OCI-M1 (cell line): ENCODE results near the gene CARD9.

Experiments
- DNase-seq: peaks from one replicate; lab custom pipeline; 2025; lab: John Stamatoyannopoulos, UW

Gene CARD9

GRCh38 chr9:136380381-136380780 is 6.9 kb upstream of the CARD9 start:
- no peak for DNase-seq

DNA sequence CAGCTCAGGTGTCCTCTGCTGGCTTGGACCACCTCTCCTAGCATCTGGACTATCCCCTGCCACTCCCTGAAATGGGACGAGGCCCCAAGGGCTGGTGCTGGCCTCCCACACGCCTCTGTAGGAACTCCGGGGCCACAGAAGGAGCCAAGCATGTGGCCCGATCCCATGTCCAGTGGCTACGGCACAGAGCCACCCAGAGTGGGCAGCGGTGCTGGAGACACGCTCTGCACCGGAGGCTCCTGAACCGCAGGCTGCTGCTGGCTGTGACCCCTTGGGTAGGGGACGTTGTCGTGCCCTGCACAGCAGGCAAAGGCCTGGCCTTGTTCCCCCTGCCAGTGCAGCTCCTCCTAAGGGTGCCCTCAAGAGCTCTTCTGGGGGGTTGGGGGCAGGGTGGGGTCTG is 6.4 kb upstream of the CARD9 start:
- DNase-seq: no peak

- DNase-seq: no peak
Observed at GRCh38 chr9:136379401-136379800, 5.9 kb upstream of the CARD9 start.

DNA sequence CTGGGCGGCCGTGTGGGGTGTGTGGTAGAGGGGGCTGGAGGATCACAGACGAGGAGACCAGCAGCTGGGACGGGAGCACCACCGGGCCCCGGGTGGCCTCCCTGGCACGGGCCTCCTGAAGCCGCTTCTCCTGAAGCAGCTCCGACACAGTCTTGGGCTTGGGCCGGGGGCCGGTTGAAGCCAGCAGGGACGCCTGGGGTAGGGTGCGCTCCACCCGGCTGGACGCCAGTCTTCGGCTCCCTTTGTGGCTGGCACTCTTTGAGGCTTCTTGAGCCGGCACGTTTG is 5.5 kb upstream of the CARD9 start:
- DNase-seq: no peak

DNA sequence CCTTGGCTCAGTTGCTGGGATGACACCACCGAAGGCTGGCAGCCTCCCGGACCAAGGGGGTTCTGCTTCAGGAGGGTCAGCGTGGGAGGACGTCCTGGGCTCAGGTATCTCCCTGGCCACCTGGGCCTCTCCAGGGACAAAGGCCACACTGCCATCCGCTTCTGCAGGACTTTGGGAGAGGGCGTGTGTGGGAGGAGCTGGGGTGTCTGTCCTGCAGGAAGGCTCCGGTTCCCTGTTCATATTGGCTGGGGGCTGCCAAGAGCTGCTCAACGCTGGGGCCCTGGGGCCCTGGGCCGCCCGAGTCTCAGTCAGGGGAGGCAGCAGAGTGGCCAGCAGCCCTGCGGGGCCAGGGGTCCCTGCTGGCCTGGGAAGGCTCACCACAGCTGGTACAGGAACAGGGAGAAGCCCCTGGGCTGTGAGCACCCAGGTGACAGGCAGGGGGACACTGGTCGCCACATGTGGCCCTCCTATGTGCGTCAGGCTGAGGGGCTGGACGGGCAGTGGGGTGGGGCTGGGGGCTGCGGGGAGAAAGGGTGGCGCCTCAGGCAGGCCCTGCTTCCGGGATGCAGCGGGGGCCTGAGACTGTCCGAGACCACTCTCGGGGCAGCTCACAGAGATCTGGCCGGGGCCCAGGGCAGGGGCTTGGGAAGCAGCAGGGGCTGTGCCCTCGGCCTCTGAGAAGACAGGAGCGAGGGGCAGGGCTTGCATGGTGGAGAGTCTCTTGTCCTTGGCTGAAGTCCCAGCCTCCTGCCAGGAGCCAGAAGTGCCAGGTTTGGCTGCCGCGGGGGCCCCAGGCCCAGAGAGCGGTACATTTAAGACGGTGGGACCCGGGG is 4.9 kb upstream of the CARD9 start:
- DNase-seq: no peak

DNA sequence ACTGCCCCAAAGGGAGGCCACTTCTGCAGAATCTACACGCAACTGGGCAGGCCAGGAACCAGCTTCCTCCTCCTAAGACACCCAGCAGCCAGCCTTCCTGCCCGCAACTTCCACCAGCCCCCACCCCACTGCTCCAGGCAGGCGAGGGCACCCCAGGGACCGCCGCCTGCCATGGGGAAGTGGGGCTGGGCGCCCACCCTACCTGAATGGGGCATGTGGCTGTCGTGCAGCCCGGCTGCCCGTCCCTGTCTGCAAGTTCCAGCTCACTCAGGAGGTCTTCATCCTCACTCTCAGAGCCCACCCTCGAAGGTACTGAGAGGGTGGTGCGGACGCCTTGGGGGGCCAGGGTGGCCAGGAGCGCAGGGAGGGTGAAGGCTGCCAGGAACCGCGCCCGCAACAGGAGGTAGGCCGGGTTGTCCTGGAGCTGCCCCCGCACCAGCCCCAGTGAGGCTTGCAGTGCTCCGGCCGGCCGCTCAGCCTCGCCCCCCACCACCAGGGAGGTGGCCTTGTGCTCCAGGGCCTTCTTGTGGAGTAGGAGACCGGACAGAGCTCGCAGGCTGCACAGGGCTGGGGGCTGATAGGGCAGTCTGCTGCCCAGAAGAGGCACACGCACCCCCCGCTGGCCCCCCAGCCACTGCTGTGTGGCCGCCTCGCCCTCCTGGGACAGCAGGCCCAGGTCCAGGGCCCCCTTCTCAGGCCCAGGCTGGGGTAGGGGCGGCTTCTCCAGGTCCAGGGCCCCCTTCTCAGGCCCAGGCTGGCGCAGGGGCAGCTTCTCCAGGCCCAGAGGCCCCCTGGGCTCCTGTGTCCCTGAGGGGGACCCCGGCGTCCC is 4.1 kb upstream of the CARD9 start:
- no peak for DNase-seq

- no peak for DNase-seq
Observed at GRCh38 chr9:136376457-136376856, 3.0 kb upstream of the CARD9 start.

DNA sequence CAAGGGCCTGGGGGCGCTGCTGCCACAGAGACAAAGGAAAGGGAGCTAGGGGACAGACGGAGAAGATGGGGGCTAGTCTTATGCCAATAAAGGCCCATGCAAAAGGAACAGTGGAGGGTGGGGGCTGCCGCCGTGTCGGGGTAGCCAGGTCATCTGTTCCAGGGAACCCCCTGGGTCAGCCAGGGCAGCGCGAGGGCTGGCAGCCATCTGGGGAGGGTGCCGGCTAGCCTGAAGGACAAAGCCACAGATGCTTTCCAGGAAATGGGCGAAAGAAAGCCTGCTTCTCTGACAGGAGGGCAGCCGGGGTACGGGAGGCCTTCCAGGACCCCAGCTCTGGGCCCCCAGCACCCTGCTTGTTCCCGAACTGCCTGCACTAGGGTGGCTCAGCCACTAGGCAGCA is 1.6 kb upstream of the CARD9 start:
- DNase-seq: no peak

- no peak for DNase-seq
Observed at GRCh38 chr9:136374183-136374575, 710 bp upstream of the CARD9 start.

DNA sequence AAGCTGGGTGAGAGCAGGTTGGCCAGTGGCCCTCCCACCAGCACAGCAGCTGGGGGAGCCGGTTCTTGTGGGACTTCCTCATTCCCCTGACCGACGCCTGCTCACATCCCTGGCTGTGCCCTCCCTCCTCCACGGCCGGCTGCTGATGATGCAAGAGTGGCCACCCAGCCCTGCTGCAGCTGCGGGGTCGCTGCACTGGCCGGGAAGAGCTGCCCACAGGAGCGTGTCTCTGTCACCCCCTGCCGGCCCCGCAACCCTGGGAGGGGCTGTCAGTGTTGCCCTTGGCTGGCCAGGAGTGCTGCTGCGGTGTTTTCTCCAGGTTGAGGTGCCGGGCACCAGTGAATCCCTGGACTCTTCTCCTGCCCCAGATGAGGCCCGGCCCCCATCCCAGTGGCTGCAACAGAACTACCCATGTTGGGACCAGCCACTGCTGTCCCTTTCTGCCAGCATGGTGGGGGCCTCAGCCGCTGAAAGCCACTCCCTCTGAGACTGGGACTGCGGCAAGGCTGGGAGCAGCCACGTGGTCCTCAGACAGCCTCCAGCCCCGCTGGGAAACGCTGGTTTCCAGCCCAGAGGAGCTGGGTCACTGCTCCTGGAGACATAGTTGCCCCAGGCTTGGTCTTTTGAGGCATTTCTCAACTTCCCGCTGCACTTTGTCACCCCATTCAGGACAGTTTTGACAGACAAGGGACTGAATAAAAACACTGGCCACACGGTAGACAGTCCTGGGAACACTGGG is 739 bp downstream of the CARD9 start:
- DNase-seq: peak; percentile 95

DNA sequence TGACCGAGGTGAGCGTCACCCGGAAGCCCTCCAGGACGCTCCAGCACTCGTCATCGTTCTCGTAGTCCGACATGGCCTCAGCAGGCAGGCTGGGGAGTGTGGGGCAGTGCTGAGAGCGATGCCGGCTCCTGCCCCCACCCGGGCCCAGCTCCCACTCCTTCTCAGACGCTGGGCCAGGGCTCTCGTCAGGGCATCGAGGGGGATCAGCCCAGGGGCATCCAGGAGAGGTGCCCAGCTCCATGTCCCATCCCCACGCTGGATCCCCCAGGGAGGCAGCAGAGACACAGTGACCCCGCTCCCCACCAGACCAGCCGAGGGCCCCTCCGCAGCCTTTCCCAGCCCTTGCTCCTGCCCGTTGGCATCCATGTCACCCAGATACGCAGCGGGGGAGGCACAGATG is 1.5 kb downstream of the CARD9 start:
- no peak for DNase-seq

GRCh38 chr9:136371533-136371880 is 2.0 kb downstream of the CARD9 start:
- DNase-seq: no peak

- no peak for DNase-seq
Observed at GRCh38 chr9:136370687-136371532, 2.6 kb downstream of the CARD9 start.

GRCh38 chr9:136370037-136370436 is 3.4 kb downstream of the CARD9 start:
- DNase-seq: no peak

GRCh38 chr9:136368190-136368589 is 5.3 kb downstream of the CARD9 start:
- no peak for DNase-seq

DNA sequence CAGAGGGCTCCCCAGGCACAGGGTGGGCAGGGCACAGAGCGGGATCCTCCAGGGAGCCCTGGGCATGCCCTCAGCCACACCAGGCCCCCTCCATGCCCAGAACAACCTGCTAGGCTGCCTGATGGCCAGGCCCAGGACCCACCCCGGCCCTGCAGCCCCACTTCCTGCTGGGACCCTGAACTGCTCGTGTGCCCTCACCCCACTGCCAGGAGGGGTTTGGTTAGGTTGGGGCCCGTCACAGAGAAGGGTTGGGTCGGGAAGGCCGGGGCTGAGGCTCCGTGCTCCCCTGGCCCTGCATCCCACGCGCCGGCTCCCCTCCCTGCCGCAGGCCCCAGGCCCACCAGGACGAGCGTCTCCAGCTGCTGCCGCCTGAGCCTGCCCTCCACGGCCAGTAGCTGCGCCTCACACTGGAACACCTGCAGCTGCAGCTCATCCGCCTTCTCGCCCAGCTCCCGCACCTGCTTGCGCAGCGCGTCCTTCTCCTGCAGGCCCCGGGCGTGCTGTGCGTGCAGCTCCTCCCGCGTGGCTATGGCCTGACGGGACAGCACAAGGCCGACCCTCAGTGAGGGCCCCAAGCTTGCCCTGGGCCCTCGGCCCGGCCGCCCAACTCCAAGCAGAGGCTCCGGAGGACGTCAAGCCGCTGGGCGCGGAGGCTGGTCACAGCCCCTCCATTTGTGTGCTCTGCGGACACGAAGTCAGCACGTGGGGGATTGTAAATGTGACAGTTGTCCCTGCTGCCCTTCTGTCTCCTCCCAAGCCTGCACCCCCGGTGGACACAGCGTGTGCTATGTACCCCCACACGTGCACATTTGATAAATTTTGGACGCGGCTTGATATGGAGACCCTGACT is 5.9 kb downstream of the CARD9 start:
- DNase-seq: no peak

- no peak for DNase-seq
Observed at GRCh38 chr9:136366826-136367225, 6.6 kb downstream of the CARD9 start.

DNA sequence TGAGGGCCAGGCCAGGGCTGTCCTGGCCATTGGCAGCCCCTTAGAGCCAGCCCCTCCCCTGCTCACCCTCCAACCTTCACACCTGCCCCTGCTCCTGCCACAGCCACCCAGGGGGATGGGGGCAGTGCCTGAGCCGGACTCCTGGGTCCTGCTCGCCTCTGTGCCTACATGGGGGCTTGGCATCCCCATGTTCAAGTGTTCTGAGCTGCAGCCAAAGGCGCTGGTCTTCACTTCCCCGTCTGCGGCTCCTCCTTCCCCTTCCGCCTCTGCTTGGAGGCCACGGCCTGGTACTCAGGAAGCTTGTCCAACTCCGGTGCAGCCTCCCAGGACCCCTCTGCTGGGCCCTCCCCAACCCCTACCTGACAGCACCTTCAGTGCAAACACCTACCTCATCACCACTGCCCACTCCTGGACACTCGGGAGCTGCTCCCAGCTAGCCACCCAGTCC is 7.7 kb downstream of the CARD9 start:
- no peak for DNase-seq

GRCh38 chr9:136364942-136365774 is 8.3 kb downstream of the CARD9 start:
- DNase-seq: no peak
